DOHH2 (cell line): ENCODE measurements around the gene TAGLN3.

ENCODE experiments used
- CTCF ChIP-seq: fragments of 200-600 bp; sonication (generic); IDR thresholded peaks from one replicate; pipeline ENCODE4 v1.5.1; 2014; ENCODE audit warnings: antibody characterized with exemption, mild to moderate bottlenecking, low read depth, low read length; ENCODE audit not compliant: poor library complexity, severe bottlenecking
- EZH2phosphoT487 ChIP-seq: fragments of 200-600 bp; sonication (generic); IDR thresholded peaks from 2 replicates; pipeline ENCODE4 v1.6.1; 2017; ENCODE audit warnings: borderline replicate concordance, mild to moderate bottlenecking, antibody characterized with exemption, low read length, moderate library complexity, mixed read lengths

GRCh38 chr3:112059497-112059896, 60.8 kb downstream of the TAGLN3 start:
- TF ChIP-seq CTCF (no peak), EZH2phosphoT487 (no peak)
